Panc1 (cell line): ENCODE data around the gene ZNF785. TPM values are rescaled to one million over a fixed set of nuclear protein-coding genes. Genes with fewer than 3 reads are reported as not detected.
"Not testable (repeated sequence)": the region's sequence is repeated elsewhere in the genome, so short reads cannot be mapped to it uniquely, and the experiment has no call there.

ENCODE experiments used
- ATAC-seq: fragments of 200-7000 bp; cut with Tn5 transposase; 2 replicates; pipeline ENCODE4 v1.9.1; 2020; ENCODE audit warnings: mild to moderate bottlenecking, moderate library complexity
- BruUV-seq: library from RNA; stranded (reverse); fragments of 400-500 nt; replicated peaks from 2 replicates; lab custom pipeline; 2021; lab: Mats Ljungman, UMichigan
- CTCF ChIA-PET: fragments of 300-600 bp; sonication (Branson Sonifier 250); formaldehyde crosslinking; loops from one replicate; lab custom pipeline; 2022; ENCODE audit warnings: antibody characterized with exemption; lab: Charles Lee
- POLR2A ChIA-PET: fragments of 300-600 bp; sonication (Branson Sonifier 250); formaldehyde crosslinking; loops from one replicate; lab custom pipeline; 2022; ENCODE audit warnings: antibody characterized with exemption; lab: Charles Lee
- DNase-seq: peaks from one replicate; pipeline ENCODE4 v3.0.0-alpha.2; 2010; ENCODE audit warnings: low read depth, low spot score
- H3K27ac ChIP-seq: 2 replicates; pipeline ENCODE4 v1.5.1; 2011; ENCODE audit warnings: mild to moderate bottlenecking, low read length, inconsistent platforms
- H3K27me3 ChIP-seq: fragments of 200-500 bp; sonication (Bioruptor generic); 2 replicates; pipeline ENCODE4 v1.6.0; 2014; ENCODE audit warnings: low read length, inconsistent platforms; ENCODE audit not compliant: control insufficient read depth, insufficient read depth
- H3K36me3 ChIP-seq: fragments of 200-500 bp; sonication (Bioruptor generic); 2 replicates; pipeline ENCODE4 v1.5.1; 2014; ENCODE audit warnings: inconsistent platforms, mild to moderate bottlenecking, low read length, moderate library complexity; ENCODE audit not compliant: control insufficient read depth, insufficient read depth
- H3K4me1 ChIP-seq: 2 replicates; pipeline ENCODE4 v1.5.1; 2011; ENCODE audit warnings: inconsistent platforms, mild to moderate bottlenecking, low read length, moderate library complexity; ENCODE audit not compliant: control insufficient read depth, insufficient read depth
- H3K4me3 ChIP-seq, 2 experiments: 2 replicates each; pipeline ENCODE4 v1.5.1; 2011 to 2012; ENCODE audit warnings: low read depth in 2 of 2, low read length in 2 of 2, mild to moderate bottlenecking in 2 of 2, inconsistent platforms in 1 of 2, moderate library complexity in 1 of 2
- H3K9me3 ChIP-seq: fragments of 200-500 bp; sonication (Bioruptor generic); 2 replicates; pipeline ENCODE4 v1.5.1; 2014; ENCODE audit warnings: low read depth, mild to moderate bottlenecking, inconsistent platforms, low read length, moderate library complexity; ENCODE audit not compliant: control insufficient read depth, insufficient read depth
- POLR2AphosphoS5 ChIP-seq: IDR thresholded peaks from 2 replicates; pipeline ENCODE4 v1.6.1; 2012; ENCODE audit warnings: mild to moderate bottlenecking, low read depth, low read length, moderate library complexity
- SIN3A ChIP-seq: IDR thresholded peaks from 2 replicates; pipeline ENCODE4 v1.6.1; 2012; ENCODE audit warnings: low read depth, mild to moderate bottlenecking, low read length, moderate library complexity, borderline replicate concordance; ENCODE audit not compliant: insufficient read depth
- TCF7L2 ChIP-seq: IDR thresholded peaks from 2 replicates; pipeline ENCODE4 v1.6.1; 2011; ENCODE audit warnings: mild to moderate bottlenecking, low read depth, low read length, inconsistent platforms
- in situ Hi-C: cut with HindIII; loops from 2 replicates; pipeline ENCODE4 v1.10.0; 2016; ENCODE audit warnings: low sequenced_read_pairs, low pct_unique_long_range_greater_than_20kb
- intact Hi-C: fragments of 100-400 bp; cut with micrococcal nuclease; formaldehyde crosslinking; loops from one replicate; pipeline ENCODE4 v1.10.0; 2022; ENCODE audit not compliant: unreplicated experiment
- total RNA-seq: library from RNA; stranded (reverse); gene quantifications from one replicate; pipeline ENCODE4 v1.2.1, GENCODE V29; 2021; ENCODE audit not compliant: unreplicated experiment
- TF ChIP-seq, protein P1 (sequence below), 2 experiments: IDR thresholded peaks; 2 replicates each; pipeline ENCODE4 v1.6.1; 2011 to 2012; ENCODE audit warnings: low read depth in 2 of 2, control low read depth in 1 of 2, low read length in 1 of 2, mild to moderate bottlenecking in 1 of 2, moderate library complexity in 1 of 2; ENCODE audit not compliant: insufficient read depth in 1 of 2
- TF ChIP-seq, protein P2 (sequence below): fragments of 450-650 bp; IDR thresholded peaks from 2 replicates; pipeline ENCODE4 v1.5.1; 2017; ENCODE audit warnings: mild to moderate bottlenecking

Gene ZNF785
- total RNA-seq, 1 experiment from 2014 or later, result 6.2 TPM

GRCh38 chr16:30592871-30593270 is 7.4 kb upstream of the ZNF785 start:
- Histone ChIP-seq H3K9me3 (no peaks in the 10 kb centered on the region), H3K4me1 (no peaks in the 10 kb centered on the region), H3K27me3 (no peaks in the 10 kb centered on the region), H3K27ac (no peak overlapping the region), H3K4me3 (no peak overlapping the region), H3K36me3 (no peaks in the 10 kb centered on the region)
- ChIA-PET CTCF (interaction anchor here (0.7 kb wide), 1 partner anchor 132 kb away, joined by 8 read pairs; no protein-coding TSS in a partner anchor), POLR2A (interaction anchor here (0.6 to 0.7 kb wide), 2 partner anchors 21 to 200 kb away, joined by 4 to 13 read pairs; no protein-coding TSS in a partner anchor)
- intact Hi-C loops, result no loop called here
- TF ChIP-seq TCF7L2 (no peak), SIN3A (no peak), POLR2AphosphoS5 (no peak)
- TF ChIP-seq, protein P1, sequence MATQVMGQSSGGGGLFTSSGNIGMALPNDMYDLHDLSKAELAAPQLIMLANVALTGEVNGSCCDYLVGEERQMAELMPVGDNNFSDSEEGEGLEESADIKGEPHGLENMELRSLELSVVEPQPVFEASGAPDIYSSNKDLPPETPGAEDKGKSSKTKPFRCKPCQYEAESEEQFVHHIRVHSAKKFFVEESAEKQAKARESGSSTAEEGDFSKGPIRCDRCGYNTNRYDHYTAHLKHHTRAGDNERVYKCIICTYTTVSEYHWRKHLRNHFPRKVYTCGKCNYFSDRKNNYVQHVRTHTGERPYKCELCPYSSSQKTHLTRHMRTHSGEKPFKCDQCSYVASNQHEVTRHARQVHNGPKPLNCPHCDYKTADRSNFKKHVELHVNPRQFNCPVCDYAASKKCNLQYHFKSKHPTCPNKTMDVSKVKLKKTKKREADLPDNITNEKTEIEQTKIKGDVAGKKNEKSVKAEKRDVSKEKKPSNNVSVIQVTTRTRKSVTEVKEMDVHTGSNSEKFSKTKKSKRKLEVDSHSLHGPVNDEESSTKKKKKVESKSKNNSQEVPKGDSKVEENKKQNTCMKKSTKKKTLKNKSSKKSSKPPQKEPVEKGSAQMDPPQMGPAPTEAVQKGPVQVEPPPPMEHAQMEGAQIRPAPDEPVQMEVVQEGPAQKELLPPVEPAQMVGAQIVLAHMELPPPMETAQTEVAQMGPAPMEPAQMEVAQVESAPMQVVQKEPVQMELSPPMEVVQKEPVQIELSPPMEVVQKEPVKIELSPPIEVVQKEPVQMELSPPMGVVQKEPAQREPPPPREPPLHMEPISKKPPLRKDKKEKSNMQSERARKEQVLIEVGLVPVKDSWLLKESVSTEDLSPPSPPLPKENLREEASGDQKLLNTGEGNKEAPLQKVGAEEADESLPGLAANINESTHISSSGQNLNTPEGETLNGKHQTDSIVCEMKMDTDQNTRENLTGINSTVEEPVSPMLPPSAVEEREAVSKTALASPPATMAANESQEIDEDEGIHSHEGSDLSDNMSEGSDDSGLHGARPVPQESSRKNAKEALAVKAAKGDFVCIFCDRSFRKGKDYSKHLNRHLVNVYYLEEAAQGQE (IDR thresholded peaks at IDR 0.05; ENCODE audit: insufficient read depth in 1 of 2, low read depth in 2 of 2, low read length in 1 of 2), result no peak
- TF ChIP-seq, protein P2, sequence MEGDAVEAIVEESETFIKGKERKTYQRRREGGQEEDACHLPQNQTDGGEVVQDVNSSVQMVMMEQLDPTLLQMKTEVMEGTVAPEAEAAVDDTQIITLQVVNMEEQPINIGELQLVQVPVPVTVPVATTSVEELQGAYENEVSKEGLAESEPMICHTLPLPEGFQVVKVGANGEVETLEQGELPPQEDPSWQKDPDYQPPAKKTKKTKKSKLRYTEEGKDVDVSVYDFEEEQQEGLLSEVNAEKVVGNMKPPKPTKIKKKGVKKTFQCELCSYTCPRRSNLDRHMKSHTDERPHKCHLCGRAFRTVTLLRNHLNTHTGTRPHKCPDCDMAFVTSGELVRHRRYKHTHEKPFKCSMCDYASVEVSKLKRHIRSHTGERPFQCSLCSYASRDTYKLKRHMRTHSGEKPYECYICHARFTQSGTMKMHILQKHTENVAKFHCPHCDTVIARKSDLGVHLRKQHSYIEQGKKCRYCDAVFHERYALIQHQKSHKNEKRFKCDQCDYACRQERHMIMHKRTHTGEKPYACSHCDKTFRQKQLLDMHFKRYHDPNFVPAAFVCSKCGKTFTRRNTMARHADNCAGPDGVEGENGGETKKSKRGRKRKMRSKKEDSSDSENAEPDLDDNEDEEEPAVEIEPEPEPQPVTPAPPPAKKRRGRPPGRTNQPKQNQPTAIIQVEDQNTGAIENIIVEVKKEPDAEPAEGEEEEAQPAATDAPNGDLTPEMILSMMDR, result no peak
- in situ Hi-C loops, result no loop called here
- no TSS peak for BruUV-seq
- ATAC-seq, result no peak
- no peak for DNase-seq

- H3K4me1 ChIP-seq, H3K9me3 ChIP-seq, POLR2A ChIA-PET: not testable (repeated sequence)
Measured at GRCh38 chr16:30590869-30591268, 5.4 kb upstream of the ZNF785 start.

GRCh38 chr16:30589582-30589981 is 4.1 kb upstream of the ZNF785 start:
- H3K9me3 ChIP-seq, H3K27me3 ChIP-seq, BruUV-seq, H3K4me3 ChIP-seq, POLR2A ChIA-PET, DNase-seq, ATAC-seq, intact Hi-C loops, H3K4me1 ChIP-seq, CTCF ChIA-PET, H3K27ac ChIP-seq, H3K36me3 ChIP-seq, in situ Hi-C loops: not testable (repeated sequence)

More at GRCh38 chr16:30590869-30591268, 5.4 kb upstream of the ZNF785 start:
- BruUV-seq, DNase-seq, H3K27me3 ChIP-seq, H3K27ac ChIP-seq, H3K36me3 ChIP-seq, intact Hi-C loops, CTCF ChIA-PET, H3K4me3 ChIP-seq, ATAC-seq, in situ Hi-C loops: not testable (repeated sequence)
